Peyer's patch (tissue), 4 donors: Measurements from ENCODE around the gene CZIB. TPM values are rescaled to one million over a fixed set of nuclear protein-coding genes. Genes with fewer than 3 reads are reported as not detected.
"Not testable (repeated sequence)": the region's sequence is repeated elsewhere in the genome, so short reads cannot be mapped to it uniquely, and the experiment has no call there.

Source experiments
- DNase-seq, 3 donors: peaks; one replicate each; pipeline ENCODE4 v3.0.0-alpha.2; 2017 to 2019
- H3K27ac ChIP-seq, 4 donors: fragments of 200-600 bp; sonication (generic); one replicate each; pipeline ENCODE4 v1.5.1; 2016 to 2019
- H3K27me3 ChIP-seq, 2 donors: fragments of 200-600 bp; sonication (generic); one replicate each; pipeline ENCODE4 v1.5.1; 2019
- H3K36me3 ChIP-seq, 3 donors: fragments of 200-600 bp; sonication (generic); one replicate each; pipeline ENCODE4 v1.5.1; 2016 to 2019
- H3K4me1 ChIP-seq, 4 donors: fragments of 200-600 bp; sonication (generic); one replicate each; pipeline ENCODE4 v1.5.1; 2016 to 2019
- H3K4me3 ChIP-seq, 4 donors: fragments of 200-600 bp; sonication (generic); 1 replicate in 3 of 4; 2 replicates in 1 of 4; pipeline ENCODE4 v1.5.1; 2016 to 2019; ENCODE audit warnings: mild to moderate bottlenecking in 1 of 4
- H3K9me3 ChIP-seq, 4 donors: fragments of 200-600 bp; sonication (generic); one replicate each; pipeline ENCODE4 v1.5.1; 2016 to 2019; ENCODE audit warnings: mild to moderate bottlenecking in 1 of 4
- POLR2A ChIP-seq, 2 donors: fragments of 450-650 bp; IDR thresholded peaks; one replicate each; pipeline ENCODE4 v1.5.1; 2017; ENCODE audit warnings: antibody characterized with exemption in 2 of 2, mild to moderate bottlenecking in 2 of 2, moderate library complexity in 2 of 2
- total RNA-seq, 4 donors: library from RNA; depleted of rRNA; stranded (reverse); fragments of >200 nt; gene quantifications; one replicate each; pipeline ENCODE4 v1.1.0, GENCODE V29; 2016
- TF ChIP-seq, protein P1 (sequence below), 6 experiments: fragments of 450-650 bp in 4 of 6; fragments of 200-600 bp in 2 of 6; sonication (generic) in 1 of 6; IDR thresholded peaks; one replicate each; pipeline ENCODE4 v1.5.1; 2017 to 2019; ENCODE audit warnings: antibody characterized with exemption in 6 of 6, mild to moderate bottlenecking in 3 of 6, moderate library complexity in 1 of 6

The CZIB gene
- total RNA-seq, 4 donors from 2014 or later = 12.1 to 45.3 (median 25.3) TPM

- Histone ChIP-seq H3K4me3 (no peak overlapping the region), H3K27ac (no peak overlapping the region), H3K9me3 (no peaks in the 10 kb centered on the region), H3K27me3 (no peaks in the 10 kb centered on the region), H3K36me3 (no peaks in the 10 kb centered on the region), H3K4me1 (peaks cover 0 to 28% (median 0%) of the 10 kb centered on the region in 4 donors)
- TF ChIP-seq POLR2A (IDR thresholded peaks at IDR 0.05) = no peak
- TF ChIP-seq, protein P1, sequence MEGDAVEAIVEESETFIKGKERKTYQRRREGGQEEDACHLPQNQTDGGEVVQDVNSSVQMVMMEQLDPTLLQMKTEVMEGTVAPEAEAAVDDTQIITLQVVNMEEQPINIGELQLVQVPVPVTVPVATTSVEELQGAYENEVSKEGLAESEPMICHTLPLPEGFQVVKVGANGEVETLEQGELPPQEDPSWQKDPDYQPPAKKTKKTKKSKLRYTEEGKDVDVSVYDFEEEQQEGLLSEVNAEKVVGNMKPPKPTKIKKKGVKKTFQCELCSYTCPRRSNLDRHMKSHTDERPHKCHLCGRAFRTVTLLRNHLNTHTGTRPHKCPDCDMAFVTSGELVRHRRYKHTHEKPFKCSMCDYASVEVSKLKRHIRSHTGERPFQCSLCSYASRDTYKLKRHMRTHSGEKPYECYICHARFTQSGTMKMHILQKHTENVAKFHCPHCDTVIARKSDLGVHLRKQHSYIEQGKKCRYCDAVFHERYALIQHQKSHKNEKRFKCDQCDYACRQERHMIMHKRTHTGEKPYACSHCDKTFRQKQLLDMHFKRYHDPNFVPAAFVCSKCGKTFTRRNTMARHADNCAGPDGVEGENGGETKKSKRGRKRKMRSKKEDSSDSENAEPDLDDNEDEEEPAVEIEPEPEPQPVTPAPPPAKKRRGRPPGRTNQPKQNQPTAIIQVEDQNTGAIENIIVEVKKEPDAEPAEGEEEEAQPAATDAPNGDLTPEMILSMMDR (IDR thresholded peaks at IDR 0.05) = peak in 1 of 6 experiments; percentile 26
- no peak for DNase-seq
Measured at GRCh38 chr1:53186533-53186932, 33.9 kb downstream of the CZIB start.

DNA sequence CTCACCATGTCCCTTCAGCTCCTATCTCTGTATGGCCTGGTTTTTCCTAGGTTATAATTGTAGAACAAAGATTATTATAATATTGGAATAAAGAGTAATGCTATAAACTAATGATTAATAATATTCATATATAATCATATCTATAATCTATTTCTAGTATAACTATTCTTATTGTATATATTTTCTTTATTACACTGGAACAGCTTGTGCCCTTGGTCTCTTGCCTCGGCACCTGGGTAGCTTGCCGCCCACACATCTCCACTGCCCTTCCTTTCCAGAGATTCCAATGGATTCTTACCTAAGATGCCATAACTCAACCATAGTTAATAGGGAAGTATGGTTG lies 34.5 kb downstream of the CZIB start:
- not testable (repeated sequence) for H3K27me3 ChIP-seq, H3K27ac ChIP-seq, DNase-seq, H3K4me3 ChIP-seq, H3K36me3 ChIP-seq, H3K9me3 ChIP-seq
- H3K4me1 ChIP-seq = peaks cover 0 to 28% (median 0%) of the 10 kb centered on the region in 4 donors

GRCh38 chr1:53183095-53183990 lies 37.1 kb downstream of the CZIB start:
- Histone ChIP-seq H3K27me3 (no peaks in the 10 kb centered on the region), H3K27ac (peak overlapping the region in 3 of 4 donors; percentile 61 to 85 (median 74)), H3K36me3 (no peaks in the 10 kb centered on the region), H3K4me3 (peak overlapping the region in 1 of 4 donors; percentile 3), H3K4me1 (peaks cover 0 to 28% (median 0%) of the 10 kb centered on the region in 4 donors), H3K9me3 (no peaks in the 10 kb centered on the region)
- DNase-seq = peak in 2 of 3 donors; percentile 82 to 84
- TF ChIP-seq POLR2A (IDR thresholded peaks at IDR 0.05) = no peak

- no peak for TF ChIP-seq POLR2A (IDR thresholded peaks at IDR 0.05)
- TF ChIP-seq, protein P1 (IDR thresholded peaks at IDR 0.05) = no peak
- Histone ChIP-seq H3K27ac (peak overlapping the region in 3 of 4 donors; percentile 61 to 85 (median 74)), H3K9me3 (no peaks in the 10 kb centered on the region), H3K36me3 (no peaks in the 10 kb centered on the region), H3K4me3 (no peak overlapping the region), H3K27me3 (no peaks in the 10 kb centered on the region), H3K4me1 (peaks cover 0 to 28% (median 0%) of the 10 kb centered on the region in 4 donors)
- no peak for DNase-seq
Measured at GRCh38 chr1:53182716-53183094, 37.7 kb downstream of the CZIB start.

- peak overlapping the region in 3 of 4 donors; percentile 61 to 85 (median 74) for H3K27ac ChIP-seq
- peaks cover 0 to 28% (median 0%) of the 10 kb centered on the region in 4 donors for H3K4me1 ChIP-seq
- no peaks in the 10 kb centered on the region for H3K9me3 ChIP-seq
- TF ChIP-seq POLR2A (IDR thresholded peaks at IDR 0.05) = no peak
- TF ChIP-seq, protein P1 (IDR thresholded peaks at IDR 0.05) = peak; percentile 76 to 92 (median 88)
- no peaks in the 10 kb centered on the region for H3K27me3 ChIP-seq
- no peaks in the 10 kb centered on the region for H3K36me3 ChIP-seq
- H3K4me3 ChIP-seq = no peak overlapping the region
- peak; percentile 81 to 95 (median 87) for DNase-seq
Measured at GRCh38 chr1:53182111-53182593, 38.3 kb downstream of the CZIB start.

DNA sequence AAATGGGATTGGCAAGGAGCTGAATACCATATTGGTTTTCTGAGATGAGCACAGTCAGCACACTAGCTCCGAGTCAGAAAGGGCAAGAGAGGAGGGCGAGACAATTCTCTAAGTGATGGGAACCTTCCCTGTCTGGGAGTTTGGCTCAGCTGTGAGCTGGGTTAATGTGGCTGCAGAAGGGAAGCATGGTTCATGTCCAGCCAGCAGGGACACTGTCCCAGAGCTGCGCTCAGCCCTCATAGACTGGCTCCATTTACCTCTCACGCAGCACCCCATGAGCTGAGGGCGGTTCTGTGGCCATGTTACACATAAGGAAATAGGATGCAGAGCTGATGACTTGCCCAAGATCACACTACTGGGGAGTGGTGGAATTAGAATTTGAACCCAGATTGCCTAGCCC lies 39.5 kb downstream of the CZIB start:
- Histone ChIP-seq H3K36me3 (no peaks in the 10 kb centered on the region), H3K4me1 (peaks cover 0 to 38% (median 0%) of the 10 kb centered on the region in 4 donors), H3K27me3 (no peaks in the 10 kb centered on the region), H3K9me3 (no peaks in the 10 kb centered on the region), H3K27ac (no peak overlapping the region), H3K4me3 (no peak overlapping the region)
- TF ChIP-seq, protein P1 (IDR thresholded peaks at IDR 0.05) = no peak
- no peak for TF ChIP-seq POLR2A (IDR thresholded peaks at IDR 0.05)
- no peak for DNase-seq
